PFSK-1 (cell line): ENCODE results near the gene SLC7A4.

ENCODE experiments used
- POLR2AphosphoS5 ChIP-seq: IDR thresholded peaks from 2 replicates; pipeline ENCODE4 v1.6.1; 2012; ENCODE audit warnings: low read depth, mild to moderate bottlenecking, control low read depth, low read length, moderate library complexity
- SIN3A ChIP-seq: IDR thresholded peaks from 2 replicates; pipeline ENCODE4 v1.6.1; 2012; ENCODE audit warnings: mild to moderate bottlenecking, low read length, moderate library complexity, borderline replicate concordance; ENCODE audit not compliant: insufficient read depth

DNA sequence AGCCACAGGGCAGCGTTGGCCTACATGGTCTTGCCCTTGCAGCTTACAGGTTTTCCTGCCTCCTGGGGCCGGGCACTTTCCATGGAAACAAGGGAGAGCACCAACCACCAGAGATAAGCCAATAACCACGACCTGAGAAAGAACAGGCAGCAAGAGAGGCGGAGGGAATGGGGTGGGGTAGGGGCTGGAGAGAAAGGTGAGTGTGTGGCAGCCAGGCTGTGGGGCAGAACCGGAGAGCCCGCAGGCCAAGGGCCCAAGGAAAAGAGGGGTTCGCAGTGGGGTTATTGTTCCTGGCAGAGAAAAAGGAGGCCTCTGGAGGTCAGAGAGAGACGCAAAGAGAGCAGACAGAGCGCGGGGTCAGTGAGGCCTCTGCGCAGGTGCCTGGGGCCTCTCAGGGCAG is 46.6 kb upstream of the SLC7A4 start:
- TF ChIP-seq POLR2AphosphoS5 (no peak), SIN3A (no peak)
